GM19324 (cell line): ENCODE data around the gene LARP7.
A peak's percentile ranks its signal among the peaks of the same experiment; 100 is the strongest.
"Not testable (repeated sequence)": the region's sequence is repeated elsewhere in the genome, so short reads cannot be mapped to it uniquely, and the experiment has no call there.

Experiments
- ATAC-seq: cut with Tn5 transposase; IDR thresholded peaks from one replicate; pipeline ENCODE4 v1.9.1; 2021; ENCODE audit warnings: mild to moderate bottlenecking, moderate library complexity; ENCODE audit not compliant: unreplicated experiment, low FRiP score

Gene LARP7

GRCh38 chr4:112648263-112649054 lies 11.5 kb downstream of the LARP7 start:
- no peak for ATAC-seq

- no peak for ATAC-seq
These were observed 12.1 kb downstream of the LARP7 start for GRCh38 chr4:112649055-112649408.

DNA sequence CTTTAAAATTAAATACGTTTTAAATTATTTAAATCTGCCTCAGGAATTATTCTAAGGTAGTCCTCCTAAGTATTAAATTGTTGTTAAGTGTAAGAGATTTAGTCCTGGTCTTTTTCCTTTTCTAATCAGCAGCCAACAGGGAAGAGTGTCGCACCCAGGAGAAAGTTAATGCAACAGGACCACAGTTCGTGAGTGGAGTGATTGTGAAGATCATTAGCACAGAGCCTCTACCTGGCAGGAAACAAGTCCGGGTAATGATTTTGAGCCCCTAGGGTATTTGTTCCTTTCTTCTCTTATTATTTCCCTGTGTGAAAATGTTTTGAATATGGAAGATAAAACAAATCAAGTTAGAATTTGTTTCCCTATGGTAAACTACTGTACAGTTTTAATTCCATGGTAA lies 13.4 kb downstream of the LARP7 start:
- ATAC-seq = no peak

DNA sequence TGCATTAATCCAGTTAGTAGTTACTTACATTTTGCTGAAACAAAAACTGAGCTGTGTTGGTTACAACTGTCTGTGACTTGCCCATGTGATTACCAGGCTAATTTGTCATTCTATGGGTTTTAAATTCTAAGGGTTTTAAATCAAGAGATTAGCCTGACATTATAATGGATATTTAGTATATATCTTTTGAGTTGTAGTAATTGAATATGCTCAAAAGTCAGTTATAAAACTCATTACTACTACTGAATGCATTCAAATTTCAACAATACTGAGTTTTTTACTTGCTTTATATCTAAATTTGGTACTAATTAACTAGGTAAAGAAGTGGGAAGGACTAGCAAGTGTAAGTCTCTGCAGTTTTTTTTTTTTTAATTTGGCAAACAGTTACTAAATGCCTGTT lies 14.7 kb downstream of the LARP7 start:
- ATAC-seq = no peak

DNA sequence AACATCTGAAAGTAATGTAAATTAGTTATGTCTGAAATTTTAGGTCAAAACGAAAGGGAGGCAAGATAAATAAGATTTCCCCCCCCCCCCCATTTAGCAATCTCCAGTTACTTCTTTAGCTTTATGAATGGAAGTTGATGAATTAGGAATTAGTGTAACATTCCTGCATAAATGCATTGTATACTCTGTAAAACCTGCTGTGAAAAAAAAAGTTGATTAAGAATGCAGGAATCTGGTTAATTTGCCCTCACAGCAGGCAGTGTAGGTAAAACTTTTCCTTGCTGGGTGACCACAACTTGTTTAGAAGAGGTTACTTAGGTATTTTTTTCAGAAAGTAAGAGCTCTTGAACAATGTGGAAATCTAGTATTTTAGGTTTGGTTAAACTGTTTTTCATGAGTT lies 15.3 kb downstream of the LARP7 start:
- no peak for ATAC-seq

GRCh38 chr4:112655270-112655669 lies 18.3 kb downstream of the LARP7 start:
- no peak for ATAC-seq

DNA sequence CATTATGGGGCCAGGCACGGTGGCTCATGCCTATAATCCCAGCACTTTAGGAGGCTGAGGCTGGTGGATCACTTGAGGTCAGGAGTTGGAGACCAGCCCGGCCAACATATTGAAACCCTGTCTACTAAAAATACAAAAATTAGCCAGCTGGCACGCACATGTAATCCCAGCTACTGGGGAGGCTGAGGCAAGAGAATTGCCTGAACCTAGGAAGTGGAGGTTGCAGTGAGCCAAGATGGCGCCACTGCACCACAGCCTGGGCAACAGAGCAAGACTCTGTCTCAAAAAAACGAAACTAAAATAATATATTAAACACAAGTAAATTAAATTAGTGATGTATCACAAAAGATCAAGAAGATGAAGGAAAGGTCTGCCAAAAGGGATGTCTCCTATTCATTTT lies 19.2 kb downstream of the LARP7 start:
- not testable (repeated sequence) for ATAC-seq

GRCh38 chr4:112664611-112665010 lies 27.7 kb downstream of the LARP7 start:
- ATAC-seq = no peak

GRCh38 chr4:112668131-112668530 lies 31.2 kb downstream of the LARP7 start:
- ATAC-seq = no peak

DNA sequence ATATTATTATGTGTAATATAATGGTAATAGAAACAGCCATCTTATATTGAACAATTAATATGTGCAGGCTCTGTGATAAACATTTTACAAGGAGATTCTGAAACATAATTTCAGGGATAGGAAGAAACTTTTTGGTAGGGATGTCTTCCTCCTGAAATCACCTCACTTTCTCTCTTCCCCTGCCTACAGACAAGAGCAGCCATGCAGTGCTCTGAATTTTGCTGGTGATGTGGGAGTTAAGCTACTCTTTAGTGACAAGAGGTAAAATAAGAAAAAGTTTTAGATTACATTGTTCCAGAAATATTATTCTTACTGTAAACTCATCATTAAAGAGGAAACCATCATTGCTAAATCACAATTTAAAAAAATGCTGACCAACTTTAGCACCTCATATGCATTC lies 36.1 kb downstream of the LARP7 start:
- no peak for ATAC-seq

DNA sequence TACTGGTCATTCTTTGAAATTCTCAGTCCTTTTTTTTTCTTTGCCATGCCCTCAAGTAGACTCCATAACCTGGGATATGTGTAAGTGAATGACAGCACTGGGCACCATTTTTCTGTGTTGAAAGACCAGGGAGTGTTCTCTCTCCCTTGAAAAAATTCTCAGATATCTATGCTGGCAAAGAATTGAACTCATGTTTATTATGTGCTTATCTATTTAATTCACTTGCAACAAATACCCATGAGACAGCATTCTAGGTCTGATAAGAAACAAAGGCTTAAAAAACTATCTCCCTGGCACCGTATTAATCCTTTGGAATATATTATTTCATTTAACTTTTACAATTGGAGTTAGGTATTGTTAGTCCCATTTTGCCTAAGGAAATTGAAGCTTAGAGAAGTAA lies 36.7 kb downstream of the LARP7 start:
- ATAC-seq = no peak

DNA sequence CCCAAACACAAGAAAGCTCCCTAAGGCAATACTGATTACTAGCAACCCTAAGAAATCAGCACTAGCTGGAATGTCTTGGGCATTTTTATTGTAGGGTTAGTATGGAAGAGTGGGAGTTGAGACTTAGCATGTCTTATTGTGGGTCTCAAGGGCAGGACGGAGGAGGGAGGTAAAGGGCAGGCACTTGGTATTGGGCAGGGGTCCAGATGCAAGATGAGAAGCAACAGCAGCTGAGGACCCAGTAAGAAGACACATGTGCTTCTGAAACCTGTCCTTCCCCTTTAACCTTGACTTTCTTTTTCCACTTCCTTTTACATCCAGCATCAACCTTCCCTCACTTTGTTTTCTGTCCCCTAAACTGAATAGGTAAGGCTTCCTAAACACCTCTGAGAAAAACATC lies 37.4 kb downstream of the LARP7 start:
- no peak for ATAC-seq

DNA sequence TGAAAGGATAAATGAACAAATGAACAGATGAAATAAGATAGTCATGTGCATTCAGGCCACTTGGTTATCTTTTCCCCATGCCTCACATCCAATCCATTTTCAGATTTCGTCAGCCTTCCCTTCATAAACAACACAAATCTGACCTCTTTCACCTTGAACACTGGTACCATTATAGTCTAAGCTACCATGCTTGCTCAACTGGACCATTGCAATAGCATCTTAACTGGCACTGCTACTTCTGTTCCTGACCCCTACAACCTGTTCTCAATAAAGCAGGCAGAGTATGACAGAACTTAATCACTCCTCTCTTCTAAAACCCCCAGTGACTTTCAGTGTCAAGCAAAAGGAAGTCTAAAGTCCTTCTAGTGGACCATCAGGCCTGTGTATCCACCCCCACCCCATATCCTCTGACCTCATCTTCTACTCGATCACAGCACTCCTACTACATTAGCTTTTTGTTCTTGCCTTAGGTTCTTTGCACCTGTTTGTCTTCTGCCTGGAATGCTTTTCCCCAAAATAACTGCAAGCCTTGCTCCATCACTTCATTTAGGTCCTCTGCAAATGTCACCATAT lies 40.7 kb downstream of the LARP7 start:
- no peak for ATAC-seq

DNA sequence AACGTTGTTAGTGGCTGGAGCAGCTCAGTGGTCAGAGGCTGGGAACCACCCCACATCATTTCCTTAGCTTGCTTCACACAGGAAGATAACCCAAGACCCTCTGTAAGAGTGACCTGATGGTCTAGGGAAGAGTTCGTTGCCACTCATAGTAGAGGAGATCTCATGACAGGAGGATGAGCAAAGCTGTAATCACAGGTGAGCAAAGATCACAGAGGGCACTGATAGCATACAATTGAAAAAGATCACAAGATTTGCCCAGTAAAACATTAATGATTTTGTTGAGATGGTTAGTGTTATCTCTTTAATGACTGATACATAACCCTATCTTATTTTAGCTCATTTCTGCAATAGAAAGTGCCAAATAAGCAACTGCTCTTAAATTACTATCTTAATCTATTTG lies 44.1 kb downstream of the LARP7 start:
- ATAC-seq = no peak

DNA sequence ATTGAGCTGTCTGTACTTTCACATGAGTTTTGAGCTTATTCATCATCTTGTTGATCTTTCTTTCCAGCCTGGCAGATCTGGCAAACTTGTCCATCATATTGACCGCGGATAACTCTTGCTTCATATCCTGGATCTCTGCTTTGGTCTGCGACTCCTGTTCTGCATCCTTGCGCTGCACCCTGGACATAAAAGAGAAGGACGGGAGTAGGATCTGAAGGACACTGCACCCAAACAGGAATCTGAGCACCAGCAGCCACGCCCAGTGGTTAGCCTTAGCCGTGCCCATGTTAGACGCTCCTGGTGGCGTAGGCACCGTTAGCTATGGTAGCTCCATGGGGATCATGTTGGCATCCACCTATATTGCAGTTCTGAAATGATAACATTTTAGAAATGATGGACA lies 56.6 kb downstream of the LARP7 start:
- ATAC-seq = no peak

GRCh38 chr4:112700679-112701078 lies 63.7 kb downstream of the LARP7 start:
- no peak for ATAC-seq

DNA sequence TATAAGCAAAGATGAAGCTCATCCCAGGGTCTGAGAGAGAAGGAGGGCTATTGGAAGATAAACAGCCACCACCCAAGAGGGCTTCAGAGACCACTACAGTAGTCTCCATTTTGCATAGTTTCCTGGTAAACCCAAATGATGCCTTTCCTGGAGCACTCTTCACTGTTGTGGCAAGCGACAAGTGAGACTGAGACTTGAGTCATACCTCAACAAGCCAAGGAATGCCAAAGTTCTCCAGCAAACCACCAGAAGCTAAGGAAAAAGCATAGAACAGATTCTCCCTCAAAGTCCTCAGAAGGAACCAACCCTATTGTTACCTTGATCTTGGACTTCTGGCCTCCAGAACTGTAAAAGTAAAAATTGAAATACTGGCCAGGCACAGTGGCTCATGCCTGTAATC lies 65.9 kb downstream of the LARP7 start:
- no peak for ATAC-seq

DNA sequence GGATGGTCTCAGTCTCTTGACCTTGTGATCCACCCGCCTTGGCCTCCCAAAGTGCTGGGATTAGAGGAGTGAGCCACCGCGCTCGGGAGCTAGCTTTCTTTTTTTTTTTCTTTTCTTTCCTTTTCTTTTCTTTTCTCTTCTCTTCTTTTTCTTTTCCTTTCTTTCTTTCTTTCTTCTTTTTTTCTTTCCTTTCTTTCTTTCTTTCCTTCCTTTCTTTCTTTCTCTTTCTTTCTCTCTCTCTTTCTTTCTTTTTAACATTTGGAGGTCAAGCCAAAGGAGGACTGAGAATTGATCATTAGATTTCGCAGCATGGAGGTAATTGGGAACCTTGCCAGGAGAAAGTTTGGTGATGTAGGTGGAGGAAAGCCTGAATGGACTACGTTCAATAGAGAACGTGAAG lies 67.4 kb downstream of the LARP7 start:
- ATAC-seq = no peak

- peak; percentile 16 for ATAC-seq
These were observed 68.3 kb downstream of the LARP7 start for GRCh38 chr4:112704991-112705845.

GRCh38 chr4:112705891-112706839 lies 69.2 kb downstream of the LARP7 start:
- ATAC-seq = peak; percentile 62

DNA sequence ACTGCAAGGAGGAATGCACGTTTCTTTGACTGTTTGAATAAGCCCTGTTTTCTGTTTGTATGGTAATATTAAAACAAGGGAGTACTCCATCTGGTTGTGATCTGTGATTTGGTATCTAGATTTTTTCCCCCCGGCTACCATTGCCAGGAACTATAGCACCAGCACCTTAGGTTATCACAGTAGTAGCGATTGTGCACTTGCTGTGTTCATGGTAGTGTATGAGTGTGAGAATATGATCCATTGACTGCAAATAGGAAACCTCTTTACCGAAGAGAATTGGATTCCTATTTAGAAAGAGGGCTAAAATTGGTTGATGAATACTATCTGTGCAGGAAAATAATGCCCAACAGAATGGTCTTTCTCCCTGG lies 69.9 kb downstream of the LARP7 start:
- ATAC-seq = no peak
